Activated effector memory CD4-positive, alpha-beta T cell treated with Interleukin-2 at 50 U/mL for 16 hours (primary cell): ENCODE data around the gene CEP164.

ENCODE experiments used
- DNase-seq: peaks from one replicate; pipeline ENCODE4 v3.0.0-alpha.2; 2020

The CEP164 gene

GRCh38 chr11:117327567-117328374, at the start of gene CEP164:
Gene CEP164, plus strand, starts transcription at chr11:117327854. Its CDS starts 10,733 bp downstream, at chr11:117338587.
- DNase-seq, result peak; percentile 94

DNA sequence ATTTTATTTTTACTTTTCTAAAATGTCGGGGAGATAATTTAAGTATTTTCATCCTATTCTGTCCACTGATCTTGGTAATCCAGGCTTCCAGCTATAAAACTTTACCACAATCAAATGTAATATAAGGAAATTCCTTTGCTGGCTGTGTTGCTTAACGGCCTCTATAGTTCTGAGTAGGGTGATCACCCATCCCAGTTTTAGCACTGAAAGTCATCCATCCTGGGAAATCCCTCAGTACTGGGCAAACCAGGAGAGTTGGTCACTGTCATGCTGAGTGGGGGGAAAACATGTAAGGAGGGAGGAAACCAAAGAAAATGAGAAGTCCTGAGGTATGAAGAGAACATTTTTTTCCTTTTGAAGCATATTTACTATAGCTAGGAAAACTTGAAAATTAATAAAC, 49.3 kb upstream of the CEP164 start:
- no peak for DNase-seq

DNA sequence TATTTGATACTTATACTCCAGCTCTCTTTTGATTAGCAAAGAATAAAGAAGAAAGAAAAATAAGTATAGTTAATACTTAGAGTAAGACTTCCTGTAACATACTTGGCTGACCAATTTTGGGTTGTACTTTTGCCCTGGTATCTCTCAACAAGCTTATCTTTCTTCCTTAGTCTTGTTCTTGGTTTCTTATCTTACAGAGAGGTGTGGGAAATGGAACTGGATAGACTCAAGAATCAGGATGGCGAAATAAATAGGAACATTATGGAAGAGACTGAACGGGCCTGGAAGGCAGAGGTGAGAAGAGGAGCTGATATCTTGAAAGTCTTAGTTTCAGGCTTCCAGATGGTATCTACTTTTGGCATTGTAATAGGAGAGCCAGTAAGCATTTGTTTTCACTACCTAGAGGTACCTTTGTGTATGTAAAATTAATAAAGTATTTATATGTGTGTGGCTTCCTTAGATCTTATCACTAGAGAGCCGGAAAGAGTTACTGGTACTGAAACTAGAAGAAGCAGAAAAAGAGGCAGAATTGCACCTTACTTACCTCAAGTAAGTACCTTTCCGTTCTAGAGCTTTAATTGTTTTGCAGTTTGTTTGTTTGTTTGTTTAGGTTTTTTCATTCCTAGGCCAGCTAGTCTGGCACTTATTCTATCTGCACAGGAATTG, 47.8 kb upstream of the CEP164 start:
- no peak for DNase-seq

GRCh38 chr11:117281159-117281558, 46.5 kb upstream of the CEP164 start:
- DNase-seq, result no peak

DNA sequence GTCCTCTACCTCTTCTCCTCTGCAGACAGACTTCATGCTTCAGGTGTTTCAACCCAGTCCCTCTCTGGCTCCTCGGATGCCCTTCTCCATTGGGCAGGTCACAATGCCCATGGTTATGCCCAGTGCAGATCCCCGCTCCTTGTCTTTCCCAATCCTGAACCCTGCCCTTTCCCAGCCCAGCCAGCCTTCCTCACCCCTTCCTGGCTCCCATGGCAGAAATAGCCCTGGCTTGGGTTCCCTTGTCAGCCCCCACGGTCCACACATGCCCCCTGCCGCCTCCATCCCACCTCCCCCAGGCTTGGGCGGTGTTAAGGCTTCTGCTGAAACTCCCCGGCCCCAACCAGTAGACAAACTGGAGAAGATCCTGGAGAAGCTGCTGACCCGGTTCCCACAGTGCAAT, 45.8 kb upstream of the CEP164 start:
- DNase-seq, result no peak

- DNase-seq, result no peak
Measured at GRCh38 chr11:117282956-117283355, 44.7 kb upstream of the CEP164 start.

DNA sequence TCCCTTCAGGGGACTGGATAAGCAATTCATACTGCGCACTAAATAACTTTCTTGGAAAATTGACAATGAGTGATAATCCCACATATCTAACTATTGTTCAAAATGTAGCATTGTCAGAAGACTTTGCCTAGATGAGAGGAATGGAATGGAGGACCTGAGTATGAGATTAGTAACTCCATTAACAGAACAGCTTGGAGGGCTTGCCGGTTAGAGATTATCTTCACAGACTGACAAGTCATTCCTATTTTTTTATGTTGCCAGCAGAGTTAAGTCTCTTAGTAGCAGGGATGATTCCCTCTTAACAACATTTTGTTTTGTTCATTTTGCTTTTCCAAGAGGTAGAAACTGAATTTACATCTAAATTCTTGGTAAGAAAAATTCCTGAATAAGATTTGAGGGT, 43.6 kb upstream of the CEP164 start:
- no peak for DNase-seq

GRCh38 chr11:117286588-117286987, 41.1 kb upstream of the CEP164 start:
- no peak for DNase-seq

DNA sequence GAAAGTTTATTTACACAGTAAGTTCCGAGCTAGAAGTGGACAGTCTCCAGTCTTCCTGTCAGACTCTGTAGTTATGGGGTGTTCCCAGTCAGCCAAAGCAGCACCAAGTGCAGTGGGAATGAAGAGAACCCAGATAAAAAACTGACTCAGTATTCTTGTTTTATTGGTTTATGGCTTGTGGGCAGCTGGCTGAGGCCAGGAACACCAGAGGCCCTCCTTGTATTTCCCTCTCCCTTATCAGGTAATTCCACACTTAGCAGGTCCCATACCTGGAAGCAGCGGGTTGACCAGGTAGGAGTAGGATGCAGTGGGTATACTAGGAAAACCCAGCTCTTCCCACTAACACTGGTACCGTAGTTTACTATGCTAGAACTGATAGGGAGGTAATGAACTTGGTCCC, 40.0 kb upstream of the CEP164 start:
- DNase-seq, result no peak

DNA sequence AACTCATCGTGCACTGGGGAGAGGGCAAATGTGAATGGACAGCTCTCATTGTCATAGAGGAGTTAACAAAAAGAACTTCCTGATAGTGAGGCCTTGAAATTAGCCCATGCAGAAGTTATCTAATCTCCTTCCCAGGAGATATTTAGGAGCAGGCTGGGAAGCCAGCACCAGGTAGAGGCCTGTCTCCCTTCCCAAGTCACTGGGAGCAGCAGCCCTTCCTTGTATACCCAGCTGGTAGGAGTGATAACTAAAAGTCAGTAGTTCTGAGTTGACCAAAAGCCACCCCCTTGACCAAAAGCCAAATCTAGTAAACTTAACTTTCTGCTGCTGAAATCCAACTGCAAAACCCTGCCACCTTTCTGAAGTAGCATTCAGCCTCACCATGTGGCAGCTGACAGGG, 37.9 kb upstream of the CEP164 start:
- no peak for DNase-seq

DNA sequence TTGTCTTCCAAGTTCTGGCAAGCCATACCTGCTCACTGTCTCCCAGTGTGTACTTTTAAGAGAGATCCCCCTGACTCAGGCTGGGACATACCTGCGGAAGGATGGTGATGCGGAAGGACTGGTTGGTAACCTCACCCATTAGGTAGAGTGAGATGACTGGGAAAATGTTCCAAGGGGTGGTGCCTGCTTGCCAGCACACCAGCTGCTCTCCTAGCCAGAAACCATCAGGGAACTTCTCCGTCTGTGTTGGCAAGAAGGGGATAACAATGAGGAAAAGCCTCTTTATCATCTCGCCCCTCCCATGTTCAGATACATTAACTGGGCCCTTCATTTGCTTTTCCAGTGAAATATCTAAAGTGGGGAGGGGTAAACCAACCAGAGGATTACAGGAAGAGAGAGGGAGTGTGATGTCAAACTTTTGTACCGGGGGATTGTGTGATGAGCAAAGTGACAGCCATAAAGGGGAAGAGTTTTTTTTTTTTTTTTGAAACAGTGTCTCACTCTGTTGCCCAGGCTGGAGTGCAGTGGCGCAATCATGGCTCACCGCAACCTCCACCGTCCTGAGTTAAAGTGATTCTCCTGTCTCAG, 36.8 kb upstream of the CEP164 start, which contains the start of gene BACE1-AS:
TSS of gene BACE1-AS (plus strand) at position 538 of the 588 bp plus-strand sequence.
- DNase-seq, result no peak

- DNase-seq, result no peak
Measured at GRCh38 chr11:117292616-117293015, 35.0 kb upstream of the CEP164 start.

- no peak for DNase-seq
Measured at GRCh38 chr11:117295438-117296137, 32.1 kb upstream of the CEP164 start.

DNA sequence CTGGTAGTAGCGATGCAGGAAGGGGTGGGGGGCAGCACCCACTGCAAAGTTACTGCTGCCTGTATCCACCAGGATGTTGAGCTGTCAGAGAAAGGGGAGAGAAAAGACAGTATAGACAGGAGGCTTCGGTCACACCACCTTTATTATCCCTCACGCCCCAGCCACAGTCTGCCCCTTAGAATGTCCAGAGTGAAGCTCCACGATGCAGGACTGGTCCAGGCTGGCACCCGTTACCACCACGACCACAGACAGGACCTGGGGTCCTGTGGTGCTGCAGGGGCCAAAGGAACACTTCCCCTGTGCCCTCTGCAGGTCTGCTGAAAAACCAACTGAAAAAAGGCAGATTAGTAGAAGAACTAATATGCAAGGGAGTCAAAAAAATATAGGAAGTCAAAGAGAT, 30.8 kb upstream of the CEP164 start:
- DNase-seq, result no peak

DNA sequence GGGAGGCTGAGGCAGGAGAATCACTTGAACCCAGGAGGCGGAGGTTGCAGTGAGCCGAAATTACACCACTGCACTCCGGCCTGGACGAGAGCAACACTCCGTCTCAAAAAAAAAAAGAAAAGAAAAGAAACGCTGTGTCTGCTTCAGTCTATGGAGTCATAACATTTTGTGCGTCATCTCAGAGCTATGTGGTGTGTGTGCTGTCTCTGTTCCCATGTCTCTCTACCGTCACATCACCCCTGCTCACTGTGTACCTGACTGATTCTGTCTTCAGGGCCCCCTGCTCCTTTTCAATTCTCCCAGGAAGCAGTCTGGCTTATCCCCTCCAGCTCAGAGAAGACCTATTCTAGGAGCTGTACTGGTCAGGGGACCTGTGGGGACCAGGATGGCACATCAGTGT, 29.5 kb upstream of the CEP164 start:
- DNase-seq, result no peak

GRCh38 chr11:117299351-117300282, 28.0 kb upstream of the CEP164 start:
- no peak for DNase-seq

- no peak for DNase-seq
Measured at GRCh38 chr11:117300283-117300663, 27.4 kb upstream of the CEP164 start.

- DNase-seq, result no peak
Measured at GRCh38 chr11:117300773-117301172, 26.9 kb upstream of the CEP164 start.

DNA sequence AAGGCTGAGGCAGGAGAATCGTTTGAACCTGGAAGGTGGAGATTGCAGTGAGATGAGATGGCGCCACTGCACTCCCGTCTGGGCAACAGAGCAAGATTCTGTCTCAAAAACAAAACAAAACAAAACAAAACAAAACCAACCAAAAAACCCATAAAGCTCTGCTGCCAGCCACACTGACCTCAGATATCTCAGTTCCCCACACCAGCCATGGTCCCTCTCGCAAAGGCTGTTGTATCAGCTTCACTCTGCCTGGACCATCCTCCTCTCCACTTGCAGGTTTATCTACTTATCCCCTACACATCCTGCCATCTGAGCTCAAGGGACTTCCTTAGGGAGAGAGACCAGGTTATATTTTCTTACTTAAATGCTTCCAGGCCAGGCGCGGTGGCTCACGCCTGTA, 25.4 kb upstream of the CEP164 start:
- no peak for DNase-seq

GRCh38 chr11:117303101-117303500, 24.6 kb upstream of the CEP164 start:
- no peak for DNase-seq

GRCh38 chr11:117303646-117304315, 23.9 kb upstream of the CEP164 start:
- DNase-seq, result no peak

DNA sequence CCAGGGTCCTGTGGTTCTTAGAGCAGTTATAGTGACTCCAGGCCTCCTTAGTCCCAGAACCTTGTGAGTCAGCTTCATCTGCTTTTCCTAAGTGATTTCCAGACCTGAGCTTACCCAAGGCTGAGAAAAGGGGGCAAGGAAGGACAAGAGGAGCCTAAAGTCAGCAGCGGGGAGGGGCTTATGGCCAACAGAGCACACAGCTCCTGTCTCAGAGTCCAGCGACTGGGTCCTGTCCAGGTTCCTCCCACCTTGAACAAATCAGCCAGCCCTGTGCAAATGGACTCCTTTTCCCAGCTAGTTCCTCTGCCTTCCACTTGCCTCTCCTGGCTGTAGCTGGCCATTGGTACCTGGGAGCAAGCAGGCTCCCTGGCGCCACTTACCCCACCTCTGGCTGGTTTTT, 22.5 kb upstream of the CEP164 start:
- no peak for DNase-seq
